ENCODE results near the gene ANXA2.

The ANXA2 gene

DNA sequence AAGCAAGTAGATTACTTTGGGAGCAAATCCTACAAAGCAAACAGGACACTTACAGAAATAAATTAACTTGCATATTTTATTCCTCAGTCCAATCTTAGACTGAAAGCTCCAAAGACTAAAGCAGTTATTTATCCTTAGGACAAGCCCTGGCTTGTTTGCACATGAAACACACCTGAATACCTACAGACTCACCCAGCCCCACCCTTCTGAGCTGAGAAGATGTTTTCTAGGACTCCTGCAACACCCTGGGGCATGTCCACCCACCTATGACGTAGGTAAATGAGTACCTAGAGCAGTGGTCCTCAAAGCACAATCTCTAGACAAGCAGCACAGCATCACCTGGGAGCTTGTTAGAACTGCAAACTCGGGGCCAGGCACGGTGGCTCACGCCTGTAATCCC lies 80.8 kb downstream of the ANXA2 start:
- Histone ChIP-seq H2AFZ (ENCODE audit: low read depth, low read length) (no peak overlapping the region), H3K4me3 (ENCODE audit: low read length) (no peak overlapping the region), H3K27ac (ENCODE audit: low read length) (no peak overlapping the region), H3K4me2 (ENCODE audit: low read length) (no peak overlapping the region), H3K9ac (ENCODE audit: low read length) (no peak overlapping the region), H3K9me3 (ENCODE audit: insufficient read depth, low read length) (peaks cover 19% of the 10 kb centered on the region; the same call in 1 of the 2 replicates), H3K4me1 (ENCODE audit: low read length) (peaks cover 10% of the 10 kb centered on the region), H3K27me3 (ENCODE audit: low read depth, low read length) (no peaks in the 10 kb centered on the region), H4K20me1 (ENCODE audit: insufficient read depth, low read length) (no peaks in the 10 kb centered on the region), H3K79me2 (ENCODE audit: low read length) (no peaks in the 10 kb centered on the region), H3K36me3 (replicated peaks; ENCODE audit: low read depth, low read length) (peaks cover 18% of the 10 kb centered on the region)
- no peak for TF ChIP-seq CTCF (IDR thresholded peaks at IDR 0.05; ENCODE audit: low read depth, low read length)
- no peak for TF ChIP-seq EZH2phosphoT487 (IDR thresholded peaks at IDR 0.05; ENCODE audit: low read depth)

- Histone ChIP-seq H3K27ac (ENCODE audit: low read length) (peak overlapping the region; percentile 38; the same call in 1 of the 2 replicates), H3K4me3 (ENCODE audit: low read length) (no peak overlapping the region), H3K9ac (ENCODE audit: low read length) (no peak overlapping the region), H2AFZ (ENCODE audit: low read depth, low read length) (no peak overlapping the region), H3K9me3 (ENCODE audit: insufficient read depth, low read length) (peaks cover 19% of the 10 kb centered on the region; the same call in 1 of the 2 replicates), H3K4me1 (ENCODE audit: low read length) (peaks cover 10% of the 10 kb centered on the region), H3K36me3 (replicated peaks; ENCODE audit: low read depth, low read length) (peaks cover 18% of the 10 kb centered on the region), H3K79me2 (ENCODE audit: low read length) (no peaks in the 10 kb centered on the region), H3K4me2 (ENCODE audit: low read length) (no peak overlapping the region), H3K27me3 (ENCODE audit: low read depth, low read length) (no peaks in the 10 kb centered on the region), H4K20me1 (ENCODE audit: insufficient read depth, low read length) (no peaks in the 10 kb centered on the region)
- TF ChIP-seq CTCF (IDR thresholded peaks at IDR 0.05; ENCODE audit: low read depth, low read length) (no peak), EZH2phosphoT487 (IDR thresholded peaks at IDR 0.05; ENCODE audit: low read depth) (no peak)
These were observed 81.9 kb downstream of the ANXA2 start for GRCh38 chr15:60315878-60316277.

DNA sequence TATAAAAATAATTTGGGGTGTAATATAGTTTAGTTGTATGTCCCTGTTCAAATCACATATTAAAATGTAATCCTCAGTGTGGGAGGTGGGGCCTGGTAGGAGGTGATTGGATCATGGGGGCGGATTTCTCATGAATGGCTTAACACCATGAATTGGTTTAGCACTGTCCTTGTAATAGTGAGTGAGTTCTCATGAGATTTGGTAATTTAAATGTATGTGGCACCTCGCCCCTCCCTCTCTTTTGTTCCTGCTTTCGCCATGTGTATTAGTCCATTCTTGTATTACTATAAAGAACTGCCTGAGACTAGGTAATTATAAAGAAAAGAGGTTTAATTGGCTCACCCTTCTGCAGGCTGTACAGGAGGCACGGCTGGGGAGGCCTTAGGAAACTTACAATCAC lies 83.9 kb downstream of the ANXA2 start:
- Histone ChIP-seq H3K4me1 (ENCODE audit: low read length) (peaks cover 10% of the 10 kb centered on the region), H3K9me3 (ENCODE audit: insufficient read depth, low read length) (peaks cover 19% of the 10 kb centered on the region; the same call in 1 of the 2 replicates), H3K4me3 (ENCODE audit: low read length) (no peak overlapping the region), H3K79me2 (ENCODE audit: low read length) (no peaks in the 10 kb centered on the region), H3K9ac (ENCODE audit: low read length) (no peak overlapping the region), H3K27ac (ENCODE audit: low read length) (no peak overlapping the region), H3K36me3 (replicated peaks; ENCODE audit: low read depth, low read length) (peaks cover 18% of the 10 kb centered on the region), H4K20me1 (ENCODE audit: insufficient read depth, low read length) (no peaks in the 10 kb centered on the region), H2AFZ (ENCODE audit: low read depth, low read length) (no peak overlapping the region), H3K27me3 (ENCODE audit: low read depth, low read length) (no peaks in the 10 kb centered on the region; the same call in 1 of the 2 replicates), H3K4me2 (ENCODE audit: low read length) (no peak overlapping the region)
- no peak for TF ChIP-seq EZH2phosphoT487 (IDR thresholded peaks at IDR 0.05; ENCODE audit: low read depth)
- TF ChIP-seq CTCF (IDR thresholded peaks at IDR 0.05; ENCODE audit: low read depth, low read length), result no peak

DNA sequence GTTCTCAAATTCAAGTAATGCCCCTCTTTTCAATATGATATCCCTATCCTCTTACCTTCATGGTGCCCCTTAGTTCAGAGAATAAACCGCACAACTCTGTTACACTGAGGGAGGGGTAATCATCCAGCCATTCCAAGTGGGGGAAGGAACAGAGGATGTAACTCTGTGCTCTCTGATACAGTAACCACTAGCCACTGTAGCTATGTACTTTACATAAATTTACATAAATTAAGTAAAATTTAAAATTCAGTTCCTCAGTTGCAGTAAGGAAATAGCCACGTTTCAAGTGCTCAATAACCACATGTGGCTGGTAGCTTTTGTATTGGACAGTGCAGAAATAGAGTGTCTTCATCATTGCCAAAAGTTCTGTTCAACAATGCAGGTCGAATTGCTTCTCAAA lies 90.8 kb downstream of the ANXA2 start:
- Histone ChIP-seq H4K20me1 (ENCODE audit: insufficient read depth, low read length) (no peaks in the 10 kb centered on the region), H3K4me1 (ENCODE audit: low read length) (no peaks in the 10 kb centered on the region), H3K27me3 (ENCODE audit: low read depth, low read length) (no peaks in the 10 kb centered on the region; the same call in 1 of the 2 replicates), H3K4me3 (ENCODE audit: low read length) (no peak overlapping the region), H3K4me2 (ENCODE audit: low read length) (no peak overlapping the region), H3K36me3 (replicated peaks; ENCODE audit: low read depth, low read length) (no peaks in the 10 kb centered on the region), H3K79me2 (ENCODE audit: low read length) (no peaks in the 10 kb centered on the region), H3K9ac (ENCODE audit: low read length) (no peak overlapping the region), H3K27ac (ENCODE audit: low read length) (no peak overlapping the region), H2AFZ (ENCODE audit: low read depth, low read length) (no peak overlapping the region), H3K9me3 (ENCODE audit: insufficient read depth, low read length) (no peaks in the 10 kb centered on the region)
- TF ChIP-seq CTCF (IDR thresholded peaks at IDR 0.05; ENCODE audit: low read depth, low read length) (no peak), EZH2phosphoT487 (IDR thresholded peaks at IDR 0.05; ENCODE audit: low read depth) (no peak)

All from OCI-LY3 (cell line).